AG09319 (cell line): ENCODE measurements around the gene ENTPD2.
A peak's percentile ranks its signal among the peaks of the same experiment; 100 is the strongest.

Experiments
- DNase-seq: peaks from one replicate; pipeline ENCODE4 v3.0.0-alpha.2; 2010; ENCODE audit warnings: low read depth; ENCODE audit errors: extremely low read depth
- TF ChIP-seq, protein P1 (sequence below): IDR thresholded peaks from 2 replicates; pipeline ENCODE4 v1.5.1; 2011; ENCODE audit warnings: low read depth, mild to moderate bottlenecking, inconsistent platforms, low read length, moderate library complexity

Gene ENTPD2

DNA sequence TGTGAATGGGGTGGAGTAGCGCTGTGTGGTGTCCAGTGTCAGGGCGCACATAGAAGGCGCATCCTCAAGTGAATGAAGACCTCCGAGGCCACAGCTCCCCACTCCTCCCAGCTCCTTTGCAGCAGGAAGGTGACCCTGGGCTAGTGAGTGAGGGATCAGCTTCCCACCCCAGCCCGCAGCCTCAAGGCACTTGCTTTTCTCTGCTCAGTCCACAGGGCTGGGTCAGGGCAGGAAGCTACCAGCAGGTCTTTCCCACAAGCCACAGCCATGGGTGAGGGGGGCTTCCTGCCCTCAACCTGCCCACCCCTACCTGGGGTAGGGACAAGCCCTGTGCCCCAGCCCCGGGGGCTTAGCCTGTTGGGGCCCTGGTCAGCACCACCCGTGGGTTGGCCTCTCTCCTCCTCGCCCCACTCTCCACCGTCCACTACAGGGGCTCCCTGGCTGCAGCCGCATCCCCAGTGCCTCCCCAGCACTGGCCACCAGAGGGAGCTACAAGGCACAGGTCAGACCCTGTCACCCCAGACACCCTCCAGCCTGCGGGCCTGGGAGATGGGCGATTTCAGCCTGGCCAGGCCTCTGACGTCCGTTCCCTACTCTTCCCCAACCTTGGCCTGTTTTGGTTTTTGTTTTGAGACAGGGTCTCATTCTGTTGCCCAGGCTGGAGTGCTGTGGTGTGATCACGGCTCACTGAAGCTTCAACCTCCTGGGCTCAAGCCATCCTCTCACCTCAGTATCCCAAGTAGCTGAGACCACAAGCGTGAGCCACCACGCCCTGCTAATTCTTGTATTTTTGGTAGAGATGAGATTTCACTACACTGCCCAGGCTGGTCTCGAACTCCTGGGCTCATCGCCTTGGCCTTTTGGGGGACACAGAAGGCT, 24.6 kb downstream of the ENTPD2 start:
- DNase-seq, result no peak
- TF ChIP-seq, protein P1, sequence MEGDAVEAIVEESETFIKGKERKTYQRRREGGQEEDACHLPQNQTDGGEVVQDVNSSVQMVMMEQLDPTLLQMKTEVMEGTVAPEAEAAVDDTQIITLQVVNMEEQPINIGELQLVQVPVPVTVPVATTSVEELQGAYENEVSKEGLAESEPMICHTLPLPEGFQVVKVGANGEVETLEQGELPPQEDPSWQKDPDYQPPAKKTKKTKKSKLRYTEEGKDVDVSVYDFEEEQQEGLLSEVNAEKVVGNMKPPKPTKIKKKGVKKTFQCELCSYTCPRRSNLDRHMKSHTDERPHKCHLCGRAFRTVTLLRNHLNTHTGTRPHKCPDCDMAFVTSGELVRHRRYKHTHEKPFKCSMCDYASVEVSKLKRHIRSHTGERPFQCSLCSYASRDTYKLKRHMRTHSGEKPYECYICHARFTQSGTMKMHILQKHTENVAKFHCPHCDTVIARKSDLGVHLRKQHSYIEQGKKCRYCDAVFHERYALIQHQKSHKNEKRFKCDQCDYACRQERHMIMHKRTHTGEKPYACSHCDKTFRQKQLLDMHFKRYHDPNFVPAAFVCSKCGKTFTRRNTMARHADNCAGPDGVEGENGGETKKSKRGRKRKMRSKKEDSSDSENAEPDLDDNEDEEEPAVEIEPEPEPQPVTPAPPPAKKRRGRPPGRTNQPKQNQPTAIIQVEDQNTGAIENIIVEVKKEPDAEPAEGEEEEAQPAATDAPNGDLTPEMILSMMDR, result peak; percentile 93

DNA sequence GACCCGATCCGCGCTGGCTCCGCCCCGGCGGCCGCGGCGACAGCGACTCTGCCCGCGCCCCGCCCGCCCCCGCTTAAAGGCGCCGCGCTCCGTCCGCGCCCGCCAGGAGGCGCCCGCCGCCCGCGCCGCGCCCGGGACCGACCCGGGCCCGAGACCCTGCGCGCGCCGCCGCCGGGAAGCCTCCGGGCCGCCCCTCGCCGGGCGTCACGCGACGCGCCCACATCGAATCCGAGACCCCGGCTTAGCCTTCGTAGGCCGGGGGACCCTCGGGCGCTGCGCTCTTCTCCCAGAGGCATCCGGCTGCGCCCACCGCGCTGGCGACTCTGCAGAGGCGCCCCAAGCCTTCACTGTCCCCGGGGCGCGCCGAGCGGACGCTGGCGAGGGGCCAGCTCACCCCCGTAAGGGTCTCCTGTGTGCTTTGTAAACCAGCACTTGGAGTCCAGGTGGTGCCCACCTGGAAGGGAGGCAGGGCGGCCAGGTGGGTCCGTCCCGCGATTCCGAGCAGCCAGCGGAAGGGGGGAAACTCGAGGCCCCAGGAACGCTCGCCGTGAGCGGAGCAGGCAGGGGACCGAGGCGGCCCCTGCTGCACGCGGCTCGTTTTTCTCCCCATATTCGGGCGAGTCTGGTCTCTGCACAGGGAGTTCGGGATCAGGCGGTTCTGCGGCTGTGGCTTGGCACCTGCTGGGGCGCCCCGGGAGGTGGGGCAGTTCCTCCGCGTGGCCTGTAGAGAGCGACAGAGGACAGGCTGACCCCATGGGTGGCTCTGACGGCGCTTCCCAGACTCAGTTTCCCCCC, 25.4 kb downstream of the ENTPD2 start:
- TF ChIP-seq, protein P1, result peak; percentile 34
- DNase-seq, result no peak

DNA sequence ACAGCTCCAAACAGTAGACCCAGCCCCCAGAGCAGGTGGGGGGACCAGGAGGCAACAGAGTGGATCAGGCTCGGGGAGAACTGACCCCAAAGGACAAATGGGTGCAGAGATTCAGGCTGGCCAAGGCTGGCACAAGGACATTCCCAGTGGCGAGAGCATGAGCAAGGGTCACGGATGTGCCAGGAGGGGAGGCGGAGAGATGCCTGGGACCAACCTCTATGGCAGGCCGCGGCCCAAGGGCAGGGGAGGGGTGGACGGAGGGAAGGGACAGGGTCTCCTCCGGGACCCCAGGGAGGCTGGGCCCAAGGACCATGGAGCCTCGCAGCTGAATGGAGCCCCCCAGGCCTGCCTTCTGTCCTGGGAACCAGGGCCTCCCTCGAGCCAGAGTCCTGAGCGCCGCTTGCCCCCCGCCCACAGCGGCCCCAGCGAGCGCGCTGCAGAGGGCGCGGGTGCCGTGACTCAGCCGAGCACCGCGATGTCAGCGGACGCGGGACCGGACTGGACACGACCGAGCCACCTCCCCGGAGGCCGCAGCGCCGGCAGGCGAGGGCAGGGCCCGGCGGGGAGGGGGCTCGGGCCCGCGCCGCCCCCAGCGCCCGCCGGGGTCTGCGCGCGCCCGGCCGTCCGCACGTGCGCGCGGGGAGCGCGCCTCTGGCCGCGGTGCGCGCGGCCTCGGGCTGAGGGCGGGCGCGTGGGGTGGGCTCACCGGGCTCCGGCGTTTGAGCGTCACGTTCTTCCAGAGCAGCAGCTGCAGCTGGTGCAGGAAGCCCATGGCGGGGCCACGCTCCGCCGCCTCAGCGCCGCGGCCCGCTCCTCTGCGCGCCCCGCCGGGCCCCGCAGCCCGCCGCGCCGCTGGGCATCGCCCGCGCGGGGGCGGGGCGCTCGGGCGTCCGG, 26.2 kb downstream of the ENTPD2 start, which contains the start of gene ABCA2:
Gene ABCA2, minus strand, starts transcription at position 869 of the 894 bp plus-strand sequence. Its CDS starts 97 bp downstream, at position 772.
- TF ChIP-seq, protein P1, result no peak
- DNase-seq, result no peak

DNA sequence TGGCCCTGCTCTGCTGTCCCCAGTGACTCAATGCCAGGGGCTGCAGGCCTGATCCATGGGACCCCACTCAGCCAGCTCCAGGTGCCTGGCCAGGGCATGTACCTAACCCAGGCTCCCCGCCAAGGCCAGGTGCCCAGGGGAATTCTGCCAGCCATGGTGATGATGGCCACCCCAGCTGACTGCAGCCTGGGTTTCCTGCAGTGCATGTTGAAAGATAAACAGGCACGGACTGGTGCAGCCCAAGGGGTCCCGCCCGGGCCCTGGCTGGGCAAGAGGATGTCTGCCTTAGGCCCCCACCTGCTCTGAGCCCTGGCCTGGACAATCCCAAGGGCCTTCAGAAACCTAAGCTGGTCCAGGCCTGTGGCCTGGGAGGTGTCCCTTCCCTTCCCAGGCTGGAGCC, 27.0 kb downstream of the ENTPD2 start:
- TF ChIP-seq, protein P1, result no peak
- DNase-seq, result no peak

DNA sequence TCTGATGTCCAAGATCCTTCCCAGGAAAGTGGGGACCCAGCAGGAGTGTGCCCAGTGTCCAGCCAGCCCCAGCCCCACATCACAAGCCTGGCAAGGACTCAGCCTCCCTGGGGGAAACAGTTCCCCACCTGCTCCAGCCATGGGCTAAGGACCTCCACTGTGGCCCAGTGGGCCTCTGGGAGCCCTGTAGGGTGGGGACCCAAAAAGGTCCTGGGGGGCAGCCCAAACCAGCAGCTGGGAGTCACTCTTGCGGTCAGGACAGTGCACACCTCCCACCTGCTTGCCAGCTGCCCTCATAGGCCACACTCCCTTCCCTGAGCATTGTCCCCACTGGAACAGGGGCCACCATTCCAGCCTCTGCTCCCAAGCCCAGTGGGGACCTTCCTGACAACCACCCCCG, 27.5 kb downstream of the ENTPD2 start:
- TF ChIP-seq, protein P1, result no peak
- DNase-seq, result no peak

DNA sequence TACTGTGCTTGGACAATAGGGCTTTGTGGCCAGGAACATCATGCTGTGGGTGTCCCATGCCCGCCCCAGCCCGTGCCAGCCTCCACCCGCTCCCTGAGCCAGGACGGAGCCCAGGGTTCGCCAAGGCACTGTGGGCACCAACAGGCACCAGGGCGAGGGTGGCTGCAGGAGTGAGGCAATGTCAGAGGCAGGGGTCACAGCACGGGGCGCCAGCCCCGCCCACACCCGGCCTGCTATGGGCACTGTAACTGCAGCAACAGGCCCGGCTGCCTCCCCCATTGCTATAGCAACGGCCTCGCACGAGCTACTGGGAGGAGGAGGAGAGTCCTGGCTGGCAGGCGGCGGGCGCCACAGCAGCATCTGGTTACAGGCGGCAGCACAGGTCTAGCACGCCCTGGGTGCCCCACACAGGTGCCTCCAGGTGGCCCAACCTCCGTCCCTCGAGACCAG, 28.3 kb downstream of the ENTPD2 start:
- no peak for DNase-seq
- TF ChIP-seq, protein P1, result no peak
